B cell (primary cell): ENCODE data around the gene DENND1A.

ENCODE experiments used
- CTCF ChIP-seq: fragments of 200-600 bp; IDR thresholded peaks from one replicate; pipeline ENCODE4 v1.8.0; 2022; ENCODE audit warnings: antibody characterized with exemption, mild to moderate bottlenecking
- EZH2 ChIP-seq: IDR thresholded peaks from 2 replicates; pipeline ENCODE4 v1.6.1; 2012; ENCODE audit warnings: borderline replicate concordance, low read depth, mild to moderate bottlenecking, moderate library complexity, low read length; ENCODE audit not compliant: insufficient read depth, poor library complexity, severe bottlenecking

DNA sequence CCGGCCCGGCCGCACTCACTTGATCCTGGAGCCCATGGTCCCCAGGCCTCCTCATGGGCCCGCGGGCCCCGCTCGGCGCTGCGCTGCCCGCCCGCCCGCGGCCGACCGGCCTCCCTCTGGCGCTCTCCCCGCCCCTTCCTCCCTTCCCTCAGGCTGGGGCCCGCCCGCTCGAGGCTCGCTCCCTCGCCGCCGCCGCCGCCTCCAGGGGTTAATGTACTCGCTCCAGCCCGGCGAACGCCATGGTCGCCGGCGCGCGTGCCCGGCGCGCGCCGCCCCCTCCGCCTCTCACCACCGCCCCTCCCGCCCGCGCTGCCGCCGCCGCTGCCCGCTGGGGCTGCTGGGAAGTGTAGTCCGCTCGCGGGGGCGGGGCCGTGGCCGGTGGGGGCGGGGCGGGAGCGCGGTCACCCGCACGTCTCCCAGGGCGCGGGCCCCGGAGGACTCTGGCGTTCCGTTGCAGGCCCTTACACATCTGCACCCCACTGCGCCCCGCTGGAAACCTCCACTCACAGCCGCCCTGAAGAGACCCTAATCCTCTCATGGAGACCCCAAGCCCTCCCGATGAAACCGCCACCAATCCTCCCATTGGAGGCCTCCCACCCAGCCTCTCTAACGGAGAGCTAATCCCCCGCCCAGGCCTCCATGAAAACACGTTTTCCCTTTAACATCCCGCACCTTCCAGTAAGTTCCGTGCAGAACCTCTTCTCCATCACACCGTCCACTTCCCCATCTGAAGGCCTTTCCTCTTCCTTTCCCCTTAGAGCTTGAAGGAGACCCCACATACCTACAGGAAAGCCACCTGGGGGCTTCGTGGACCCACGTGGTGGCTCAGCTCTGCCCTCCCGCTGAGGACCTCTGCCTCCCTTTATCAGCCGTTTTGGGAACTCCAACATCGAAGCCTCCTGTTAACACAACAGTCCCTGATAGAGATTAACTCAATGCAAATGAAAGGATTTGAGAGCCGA, at the start of gene DENND1A:
- TF ChIP-seq CTCF (no peak), EZH2 (no peak)
